AG04450 (cell line): ENCODE results near the gene TPD52L3. TPM values are rescaled to one million over a fixed set of nuclear protein-coding genes. Genes with fewer than 3 reads are reported as not detected.

Source experiments
- CTCF ChIA-PET: fragments of 300-600, 350-600 bp; formaldehyde crosslinking; extraction: SDS; loops from one replicate; lab custom pipeline; 2022; ENCODE audit warnings: antibody characterized with exemption, inconsistent platforms; lab: Charles Lee
- POLR2A ChIA-PET: fragments of 350-600 bp; formaldehyde crosslinking; extraction: SDS; loops from one replicate; lab custom pipeline; 2021; ENCODE audit warnings: antibody characterized with exemption, inconsistent platforms; lab: Yijun Ruan, JAX
- DNase-seq: peaks from one replicate; pipeline ENCODE4 v3.0.0-alpha.2; 2011; ENCODE audit warnings: low read depth, low spot score
- H3K27ac ChIP-seq: one replicate; pipeline ENCODE4 v1.5.1; 2012; ENCODE audit warnings: low read depth, low read length, control low read depth
- H3K27me3 ChIP-seq: one replicate; pipeline ENCODE4 v1.6.0; 2012; ENCODE audit warnings: low read length; ENCODE audit not compliant: control insufficient read depth, insufficient read depth
- H3K4me3 ChIP-seq: 2 replicates; pipeline ENCODE4 v1.5.1; 2011; ENCODE audit warnings: mild to moderate bottlenecking, low read depth, low read length, control low read depth
- H3K9me3 ChIP-seq: 2 replicates; pipeline ENCODE4 v1.5.1; 2012; ENCODE audit warnings: low read length; ENCODE audit not compliant: control insufficient read depth, insufficient read depth
- polyA plus RNA-seq: library from polyadenylated mRNA; depleted of rRNA; stranded (reverse); fragments of >200 nt; gene quantifications from 2 replicates; pipeline ENCODE4 v1.2.3, GENCODE V29; 2011
- TF ChIP-seq, protein P1 (sequence below): IDR thresholded peaks from 2 replicates; pipeline ENCODE4 v1.5.1; 2011; ENCODE audit warnings: low read depth, low read length, control low read depth, inconsistent platforms

The TPD52L3 gene
- polyA plus RNA-seq, 1 experiment, result not detected

DNA sequence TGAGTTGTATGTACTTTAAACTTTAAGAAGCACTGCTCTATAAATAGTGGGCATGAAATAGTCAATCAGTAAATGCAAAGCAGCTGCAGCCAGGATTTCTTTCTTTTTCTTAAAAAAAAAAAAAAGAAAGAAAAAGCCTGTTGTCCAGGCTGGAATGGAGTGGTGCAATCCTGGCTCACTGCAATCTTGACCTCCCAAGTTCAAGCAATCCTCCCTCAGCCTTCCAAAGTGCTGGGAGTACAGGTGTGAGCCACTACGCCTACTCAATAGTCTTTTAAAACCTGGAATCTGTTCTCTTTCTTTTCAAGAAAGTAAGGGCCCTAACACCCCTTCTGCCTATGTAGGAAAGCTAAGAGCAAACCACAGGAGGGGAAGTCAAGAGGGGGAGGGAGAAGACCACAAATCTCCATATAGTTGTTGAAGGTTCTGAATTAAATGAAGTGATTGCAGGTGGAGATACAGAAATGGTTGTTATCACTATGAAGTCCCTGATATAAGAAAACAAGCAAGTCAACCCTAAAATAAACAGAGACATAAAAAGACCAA lies 20.6 kb upstream of the TPD52L3 start:
- POLR2A ChIA-PET, result no interaction called here
- no peaks in the 10 kb centered on the region for H3K27me3 ChIP-seq
- CTCF ChIA-PET, result interaction anchor here (2.2 to 3.8 kb wide), 3 partner anchors 45 to 254 kb away, joined by 4 to 142 read pairs (median 67); no protein-coding TSS in a partner anchor
- no peak overlapping the region for H3K27ac ChIP-seq
- H3K9me3 ChIP-seq, result no peaks in the 10 kb centered on the region
- TF ChIP-seq, protein P1, sequence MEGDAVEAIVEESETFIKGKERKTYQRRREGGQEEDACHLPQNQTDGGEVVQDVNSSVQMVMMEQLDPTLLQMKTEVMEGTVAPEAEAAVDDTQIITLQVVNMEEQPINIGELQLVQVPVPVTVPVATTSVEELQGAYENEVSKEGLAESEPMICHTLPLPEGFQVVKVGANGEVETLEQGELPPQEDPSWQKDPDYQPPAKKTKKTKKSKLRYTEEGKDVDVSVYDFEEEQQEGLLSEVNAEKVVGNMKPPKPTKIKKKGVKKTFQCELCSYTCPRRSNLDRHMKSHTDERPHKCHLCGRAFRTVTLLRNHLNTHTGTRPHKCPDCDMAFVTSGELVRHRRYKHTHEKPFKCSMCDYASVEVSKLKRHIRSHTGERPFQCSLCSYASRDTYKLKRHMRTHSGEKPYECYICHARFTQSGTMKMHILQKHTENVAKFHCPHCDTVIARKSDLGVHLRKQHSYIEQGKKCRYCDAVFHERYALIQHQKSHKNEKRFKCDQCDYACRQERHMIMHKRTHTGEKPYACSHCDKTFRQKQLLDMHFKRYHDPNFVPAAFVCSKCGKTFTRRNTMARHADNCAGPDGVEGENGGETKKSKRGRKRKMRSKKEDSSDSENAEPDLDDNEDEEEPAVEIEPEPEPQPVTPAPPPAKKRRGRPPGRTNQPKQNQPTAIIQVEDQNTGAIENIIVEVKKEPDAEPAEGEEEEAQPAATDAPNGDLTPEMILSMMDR, result no peak
- no peak for DNase-seq
- no peak overlapping the region for H3K4me3 ChIP-seq

DNA sequence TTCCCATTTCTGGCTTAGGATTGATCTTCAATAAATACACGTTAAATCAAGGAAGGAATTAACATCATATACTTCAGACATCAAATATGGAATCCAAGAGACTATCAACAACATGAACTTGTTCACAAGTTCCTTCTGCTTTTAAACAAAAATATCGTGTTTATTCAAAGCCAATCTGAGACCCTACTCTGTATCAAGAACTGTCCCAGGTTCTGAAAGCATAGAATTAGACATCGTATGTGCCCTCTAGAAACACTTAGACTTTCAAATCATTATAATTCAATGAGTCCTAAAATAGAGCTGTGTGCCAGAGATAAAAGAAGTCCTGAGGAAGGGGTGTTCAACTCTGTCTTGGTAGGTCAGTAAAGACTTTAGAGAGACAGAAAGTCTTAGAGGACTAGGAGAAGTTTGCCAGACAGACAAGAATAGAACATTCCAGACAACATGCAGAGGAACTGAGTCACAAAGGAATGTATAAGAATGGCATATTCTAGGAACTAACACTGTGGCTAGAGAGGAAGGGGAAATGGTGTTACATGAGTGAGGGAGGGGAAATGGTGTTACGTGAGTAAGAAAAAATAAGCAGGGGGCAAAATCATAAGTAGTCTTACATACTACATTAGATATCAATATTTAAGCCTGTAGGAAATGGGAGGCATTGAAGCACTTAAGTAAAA lies 2.9 kb downstream of the TPD52L3 start:
- H3K27me3 ChIP-seq, result peaks cover 2% of the 10 kb centered on the region
- H3K27ac ChIP-seq, result no peak overlapping the region
- H3K4me3 ChIP-seq, result no peak overlapping the region
- POLR2A ChIA-PET, result no interaction called here
- TF ChIP-seq, protein P1, result no peak
- DNase-seq, result no peak
- H3K9me3 ChIP-seq, result peaks cover 6% of the 10 kb centered on the region; the same call in 1 of the 2 replicates
- CTCF ChIA-PET, result no interaction called here

DNA sequence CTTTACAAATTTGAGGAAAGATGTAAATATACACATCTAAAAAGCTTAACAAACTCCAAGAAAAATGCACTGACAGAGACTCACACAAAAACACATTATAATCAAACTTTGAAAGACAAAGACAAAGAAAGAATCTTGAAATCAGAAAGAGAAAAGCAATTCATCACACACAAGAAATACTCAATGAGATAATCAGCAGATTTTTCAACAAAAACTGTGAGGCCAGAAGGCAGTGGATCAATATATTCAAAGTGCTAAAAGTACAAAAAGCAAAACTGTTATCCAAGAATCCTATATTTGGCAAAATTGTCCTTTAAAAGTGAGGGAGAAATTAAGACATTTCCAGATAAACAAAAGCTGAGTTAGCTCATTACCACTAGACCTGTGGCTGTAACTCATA lies 6.1 kb downstream of the TPD52L3 start:
- ChIA-PET POLR2A (no interaction called here), CTCF (no interaction called here)
- Histone ChIP-seq H3K4me3 (no peak overlapping the region), H3K27ac (no peak overlapping the region), H3K27me3 (peaks cover 2% of the 10 kb centered on the region), H3K9me3 (peaks cover 6% of the 10 kb centered on the region; the same call in 1 of the 2 replicates)
- TF ChIP-seq, protein P1, result no peak
- no peak for DNase-seq

DNA sequence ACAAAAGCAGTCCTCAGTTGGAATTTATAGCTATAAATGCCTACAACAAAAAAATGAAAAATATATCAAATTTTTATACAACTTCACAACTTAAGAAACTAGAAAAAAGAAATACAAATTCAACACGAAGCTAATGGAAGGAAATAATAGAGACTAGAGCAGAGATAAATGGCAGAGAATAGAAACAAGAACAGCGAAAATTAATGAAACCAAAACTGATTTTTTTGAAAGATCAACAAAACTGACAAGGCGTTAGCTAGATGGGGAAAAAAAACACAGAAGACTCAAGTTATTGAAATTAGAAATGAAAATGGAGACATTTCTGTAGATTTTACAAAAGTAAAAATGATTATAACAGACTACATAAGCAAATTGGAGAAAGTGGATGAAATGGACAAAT lies 20.6 kb downstream of the TPD52L3 start:
- TF ChIP-seq, protein P1, result no peak
- ChIA-PET POLR2A (no interaction called here), CTCF (interaction anchor here (0.6 to 1.1 kb wide), 4 partner anchors 186 to 295 kb away, joined by 3 to 5 read pairs (median 4); no protein-coding TSS in a partner anchor)
- H3K9me3 ChIP-seq, result no peaks in the 10 kb centered on the region
- H3K4me3 ChIP-seq, result no peak overlapping the region
- no peak overlapping the region for H3K27ac ChIP-seq
- H3K27me3 ChIP-seq, result peaks cover 3% of the 10 kb centered on the region
- DNase-seq, result no peak

DNA sequence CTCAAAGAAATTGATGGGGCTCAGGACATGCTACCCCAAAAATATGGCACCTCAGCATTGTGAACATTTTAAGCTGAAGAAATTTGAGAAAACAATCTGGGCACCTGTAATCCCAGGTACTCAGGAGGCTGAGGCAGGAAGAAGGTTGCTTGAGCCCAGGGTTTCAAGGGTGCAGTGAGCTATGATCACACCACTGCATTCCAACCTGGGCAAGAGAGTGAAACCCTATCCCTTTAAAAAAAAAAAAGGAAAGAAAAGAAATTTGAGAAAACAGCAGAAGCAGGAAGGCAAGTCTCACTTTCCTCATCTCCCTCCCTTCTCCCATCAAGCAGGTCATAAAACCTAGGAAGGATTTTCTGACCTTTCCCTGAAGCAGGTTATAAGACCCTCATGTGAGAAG lies 23.6 kb downstream of the TPD52L3 start:
- no peaks in the 10 kb centered on the region for H3K9me3 ChIP-seq
- H3K27ac ChIP-seq, result no peak overlapping the region
- TF ChIP-seq, protein P1, result no peak
- ChIA-PET CTCF (interaction anchor here (1.5 to 9.9 kb wide), 2 partner anchors 216 to 316 kb away, joined by 5 to 141 read pairs; no protein-coding TSS in a partner anchor), POLR2A (no interaction called here)
- H3K4me3 ChIP-seq, result no peak overlapping the region
- no peak for DNase-seq
- H3K27me3 ChIP-seq, result no peaks in the 10 kb centered on the region
